Tibial nerve (tissue), 4 donors: Measurements from ENCODE around the gene PTPRK. TPM values are rescaled to one million over a fixed set of nuclear protein-coding genes. Genes with fewer than 3 reads are reported as not detected.

Experiments
- DNase-seq, 2 donors: peaks; one replicate each; pipeline ENCODE4 v3.0.0-alpha.2; 2019; ENCODE audit warnings: low spot score in 2 of 2
- H3K27ac ChIP-seq, 4 donors: fragments of 200-600 bp; sonication (generic) in 3 of 4; one replicate each; pipeline ENCODE4 v1.5.1; 2017 to 2019; ENCODE audit warnings: mild to moderate bottlenecking in 1 of 4
- H3K27me3 ChIP-seq, 2 donors: fragments of 200-600 bp; sonication (generic) in 1 of 2; one replicate each; pipeline versions ENCODE4 v1.5.1 to v1.6.0; 2017 to 2019
- H3K36me3 ChIP-seq, 3 donors: fragments of 200-600 bp; sonication (generic); one replicate each; pipeline ENCODE4 v1.5.1; 2018 to 2019
- H3K4me1 ChIP-seq, 4 donors: fragments of 200-600 bp; sonication (generic) in 3 of 4; one replicate each; pipeline ENCODE4 v1.5.1; 2017 to 2019
- H3K4me3 ChIP-seq, 4 donors: fragments of 200-600 bp; sonication (generic) in 3 of 4; one replicate each; pipeline ENCODE4 v1.5.1; 2017 to 2019; ENCODE audit warnings: mild to moderate bottlenecking in 1 of 4, moderate library complexity in 1 of 4
- H3K9me3 ChIP-seq, 4 donors: fragments of 200-600 bp; sonication (generic) in 3 of 4; one replicate each; pipeline ENCODE4 v1.5.1; 2017 to 2019
- CTCF ChIP-seq, 5 experiments: fragments of 200-600 bp in 3 of 5; fragments of 450-650 bp in 2 of 5; sonication (generic) in 3 of 5; IDR thresholded peaks; one replicate each; pipeline ENCODE4 v1.5.1; 2016 to 2019; ENCODE audit warnings: antibody characterized with exemption in 5 of 5, mild to moderate bottlenecking in 3 of 5, moderate library complexity in 2 of 5
- EP300 ChIP-seq, 2 donors: sonication (generic); formaldehyde crosslinking; IDR thresholded peaks; one replicate each; pipeline ENCODE4 v1.6.1; 2017; ENCODE audit warnings: antibody characterized with exemption in 2 of 2, mild to moderate bottlenecking in 1 of 2
- POLR2A ChIP-seq, 2 donors: fragments of 450-650 bp; IDR thresholded peaks; one replicate each; pipeline ENCODE4 v1.6.1; 2017; ENCODE audit warnings: antibody characterized with exemption in 2 of 2, mild to moderate bottlenecking in 2 of 2, moderate library complexity in 2 of 2
- WGBS, 2 donors: methylation state at CpG; one replicate each; pipeline ENCODE4 v1.1.5; 2018; 5-methylcytosine and 5-hydroxymethylcytosine counted together
- total RNA-seq, 4 donors: library from RNA; depleted of rRNA; stranded (reverse); fragments of >200 nt; gene quantifications; one replicate each; pipeline ENCODE4 v1.1.0, GENCODE V29; 2016

Gene PTPRK
- total RNA-seq, 4 donors from 2014 or later: 17.4 to 26.1 (median 21.2) TPM

- H3K27me3 ChIP-seq: no peaks in the 10 kb centered on the region
- no peak for DNase-seq
- H3K4me3 ChIP-seq: no peak overlapping the region
- TF ChIP-seq CTCF (IDR thresholded peaks at IDR 0.05) (no peak), EP300 (IDR thresholded peaks at IDR 0.05) (no peak), POLR2A (IDR thresholded peaks at IDR 0.05) (no peak)
- no peaks in the 10 kb centered on the region for H3K9me3 ChIP-seq
- WGBS, 2 donors: 29 to 33% methylated on average over 3 of the region's 3 CpGs
- no peaks in the 10 kb centered on the region for H3K36me3 ChIP-seq
- H3K4me1 ChIP-seq: peaks cover 0 to 5% (median 0%) of the 10 kb centered on the region in 4 donors
- no peak overlapping the region for H3K27ac ChIP-seq
These were observed 580.8 kb downstream of the PTPRK start for GRCh38 chr6:127939442-127940066.

- no peak overlapping the region for H3K4me3 ChIP-seq
- TF ChIP-seq EP300 (IDR thresholded peaks at IDR 0.05) (no peak), POLR2A (IDR thresholded peaks at IDR 0.05) (no peak), CTCF (IDR thresholded peaks at IDR 0.05) (no peak)
- H3K36me3 ChIP-seq: no peaks in the 10 kb centered on the region
- H3K27ac ChIP-seq: no peak overlapping the region
- no peaks in the 10 kb centered on the region for H3K27me3 ChIP-seq
- H3K9me3 ChIP-seq: no peaks in the 10 kb centered on the region
- DNase-seq: no peak
- peaks cover 0 to 5% (median 0%) of the 10 kb centered on the region in 4 donors for H3K4me1 ChIP-seq
These were observed 581.7 kb downstream of the PTPRK start for GRCh38 chr6:127938701-127939100.

- no peaks in the 10 kb centered on the region for H3K36me3 ChIP-seq
- H3K9me3 ChIP-seq: peaks cover 0 to 3% (median under 1%) of the 10 kb centered on the region in 4 donors
- no peak overlapping the region for H3K27ac ChIP-seq
- H3K4me1 ChIP-seq: peaks cover 0 to 5% (median 0%) of the 10 kb centered on the region in 4 donors
- H3K27me3 ChIP-seq: no peaks in the 10 kb centered on the region
- TF ChIP-seq EP300 (IDR thresholded peaks at IDR 0.05) (no peak), CTCF (IDR thresholded peaks at IDR 0.05) (no peak), POLR2A (IDR thresholded peaks at IDR 0.05) (no peak)
- DNase-seq: no peak
- no peak overlapping the region for H3K4me3 ChIP-seq
These were observed 582.7 kb downstream of the PTPRK start for GRCh38 chr6:127937747-127938146.

GRCh38 chr6:127937102-127937501 is 583.3 kb downstream of the PTPRK start:
- WGBS, 2 donors: 69% methylated on average over 2 of the region's 2 CpGs

More at GRCh38 chr6:127937102-127937501, 583.3 kb downstream of the PTPRK start:
- TF ChIP-seq EP300 (IDR thresholded peaks at IDR 0.05) (no peak), CTCF (IDR thresholded peaks at IDR 0.05) (no peak), POLR2A (IDR thresholded peaks at IDR 0.05) (no peak)
- Histone ChIP-seq H3K4me3 (no peak overlapping the region), H3K9me3 (peaks cover 0 to 9% (median 2%) of the 10 kb centered on the region in 4 donors), H3K36me3 (no peaks in the 10 kb centered on the region), H3K4me1 (peaks cover 0 to 5% (median 0%) of the 10 kb centered on the region in 4 donors), H3K27ac (no peak overlapping the region), H3K27me3 (no peaks in the 10 kb centered on the region)
- no peak for DNase-seq
